ENCODE data around the gene CYP4F2. TPM values are rescaled to one million over a fixed set of nuclear protein-coding genes. Genes with fewer than 3 reads are reported as not detected.

CYP4F2 gene
- total and polyA plus RNA-seq, 2 experiments from 2014 or later = not detected

- H3K4me1 ChIP-seq (ENCODE audit: low read depth) = no peaks in the 10 kb centered on the region
- no peaks in the 10 kb centered on the region for H3K27me3 ChIP-seq
- no peak overlapping the region for H3K27ac ChIP-seq
- H3K9me3 ChIP-seq (ENCODE audit: low read depth) = no peaks in the 10 kb centered on the region
- H3K36me3 ChIP-seq = no peaks in the 10 kb centered on the region
- no peak overlapping the region for H3K4me3 ChIP-seq
- DNase-seq (ENCODE audit: low read depth in 1 of 2, low spot score in 1 of 2) = no peak
- TF ChIP-seq CTCF (IDR thresholded peaks at IDR 0.05; ENCODE audit: low read depth, low read length) = no peak
Measured at GRCh38 chr19:15828121-15828610, 69.7 kb downstream of the CYP4F2 start.

Other genes starting within 250 kb of the CYP4F2 start
- gene CYP4F12, start 225.0 kb downstream of the CYP4F2 start, total RNA-seq = not detected in 2 replicates
- gene CYP4F12, start 225.0 kb downstream of the CYP4F2 start, polyA plus RNA-seq = not detected in 2 replicates
- not detected in 2 replicates for gene OR10H2, start 170.1 kb downstream of the CYP4F2 start, total RNA-seq
- gene OR10H2, start 170.1 kb downstream of the CYP4F2 start, polyA plus RNA-seq = not detected in 2 replicates
- not detected in 2 replicates for gene OR10H3, start 160.1 kb downstream of the CYP4F2 start, total RNA-seq
- not detected in 2 replicates for gene OR10H3, start 160.1 kb downstream of the CYP4F2 start, polyA plus RNA-seq
- gene OR10H5, start 110.4 kb downstream of the CYP4F2 start, total RNA-seq = not detected in 2 replicates
- gene OR10H5, start 110.4 kb downstream of the CYP4F2 start, polyA plus RNA-seq = not detected in 2 replicates
- gene OR10H1, start 82.4 kb downstream of the CYP4F2 start, total RNA-seq = not detected in 2 replicates
- gene OR10H1, start 82.4 kb downstream of the CYP4F2 start, polyA plus RNA-seq = not detected in 2 replicates
- gene CYP4F11, start 36.5 kb upstream of the CYP4F2 start, total RNA-seq = not detected in 2 replicates
- gene CYP4F11, start 36.5 kb upstream of the CYP4F2 start, polyA plus RNA-seq = not detected in 2 replicates
- gene OR10H4, start 50.9 kb upstream of the CYP4F2 start, total RNA-seq = not detected in 2 replicates
- not detected in 2 replicates for gene OR10H4, start 50.9 kb upstream of the CYP4F2 start, polyA plus RNA-seq
- 184 and 268 TPM in 2 replicates for gene TPM4, start 178.4 kb upstream of the CYP4F2 start, total RNA-seq
- gene TPM4, start 178.4 kb upstream of the CYP4F2 start, polyA plus RNA-seq = 118 and 120 TPM in 2 replicates
- gene RAB8A, start 213.8 kb upstream of the CYP4F2 start, total RNA-seq = 38.2 and 52.0 TPM in 2 replicates
- 87.3 and 93.8 TPM in 2 replicates for gene RAB8A, start 213.8 kb upstream of the CYP4F2 start, polyA plus RNA-seq
- not detected in 2 replicates for gene HSH2D, start 245.6 kb upstream of the CYP4F2 start, total RNA-seq
- gene HSH2D, start 245.6 kb upstream of the CYP4F2 start, polyA plus RNA-seq = 0.12 TPM in 1 of 2 replicates, not detected in the other

Measured in cardiac muscle cell (in vitro differentiated cells and primary cell).